NCI-H345 (cell line): ENCODE data around the gene UBXN1.

Source experiments
- DNase-seq: peaks from one replicate; lab custom pipeline; 2025; lab: John Stamatoyannopoulos, UW

UBXN1 gene

DNA sequence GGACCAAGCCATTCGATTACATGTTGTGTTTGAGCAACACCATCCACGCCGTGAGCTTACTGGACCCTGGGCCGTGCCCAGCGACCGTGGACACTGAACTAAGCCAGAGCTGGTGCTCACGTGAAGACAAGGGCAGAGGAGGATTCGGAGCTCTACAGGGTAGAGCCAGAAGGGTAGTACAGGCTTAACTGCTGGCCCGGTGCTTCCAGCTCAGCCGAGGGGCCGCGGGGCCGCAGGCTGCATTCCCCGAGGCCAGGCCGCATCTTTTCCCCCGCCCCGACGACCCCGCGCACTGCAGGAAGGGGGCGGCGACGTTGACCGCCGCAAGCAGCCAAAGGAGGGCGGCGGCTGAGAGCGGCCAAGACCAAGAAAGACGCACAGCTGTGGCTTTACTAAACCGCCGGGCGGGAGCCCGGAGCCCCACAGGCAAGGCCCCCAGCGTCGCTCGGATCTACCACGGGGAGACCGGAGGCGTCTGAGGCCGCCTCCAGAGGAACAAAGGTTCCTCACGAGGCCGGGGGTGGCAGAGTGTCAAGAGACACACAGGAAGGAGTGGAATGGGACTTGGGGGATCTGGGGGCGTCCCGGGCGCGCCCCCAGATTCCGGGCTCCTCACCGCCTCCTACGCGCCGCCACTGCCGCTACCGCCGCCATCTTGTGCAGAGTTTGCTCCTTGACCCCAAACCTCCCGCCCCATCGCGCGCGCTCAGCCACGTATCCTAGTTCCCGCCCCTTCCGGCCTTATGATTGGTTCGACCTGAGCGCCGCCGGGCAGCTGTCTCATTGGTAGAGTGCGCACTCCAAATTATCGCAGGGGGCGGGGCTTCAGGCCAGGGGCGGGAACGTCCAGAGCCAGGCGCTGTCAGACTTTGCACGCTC is 32.7 kb downstream of the UBXN1 start, which contains the start of gene GANAB:
TSS of gene GANAB (minus strand) at position 668 of the 879 bp plus-strand sequence. CDS start at position 654, 14 bp downstream.
- peak; percentile 99 for DNase-seq

DNA sequence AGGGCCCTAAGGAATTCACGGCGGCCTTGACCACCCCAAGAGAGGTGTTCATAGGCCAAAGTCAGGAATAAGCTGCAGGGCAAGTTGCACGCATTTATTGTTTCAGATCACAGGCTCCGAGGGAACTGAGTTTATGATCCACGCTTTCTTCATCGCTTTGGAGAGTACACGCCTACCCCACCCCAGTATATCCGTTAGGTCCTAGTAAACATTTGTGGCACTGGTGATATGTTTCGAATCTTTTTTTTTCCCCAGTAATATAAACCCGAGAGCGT is 33.3 kb downstream of the UBXN1 start:
- no peak for DNase-seq

DNA sequence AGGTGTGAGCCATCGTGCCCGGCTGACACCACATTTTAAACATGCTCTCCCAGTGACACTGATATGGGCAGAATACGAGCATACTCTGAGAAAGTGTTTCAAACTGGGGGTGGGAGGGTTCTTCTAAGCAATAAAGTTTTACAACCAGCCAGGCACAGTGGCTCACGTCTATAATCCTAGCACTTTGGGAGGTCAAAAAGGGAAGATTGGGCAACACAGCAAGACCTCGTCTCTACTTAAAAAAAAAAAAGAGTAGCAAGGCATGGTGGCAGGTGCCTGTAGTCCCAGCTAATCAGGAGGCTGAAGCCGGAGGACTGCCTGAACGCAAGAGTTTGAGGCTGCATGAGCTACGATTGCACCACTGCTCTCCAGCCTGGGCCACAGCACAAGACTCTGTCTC is 34.7 kb downstream of the UBXN1 start:
- no peak for DNase-seq

DNA sequence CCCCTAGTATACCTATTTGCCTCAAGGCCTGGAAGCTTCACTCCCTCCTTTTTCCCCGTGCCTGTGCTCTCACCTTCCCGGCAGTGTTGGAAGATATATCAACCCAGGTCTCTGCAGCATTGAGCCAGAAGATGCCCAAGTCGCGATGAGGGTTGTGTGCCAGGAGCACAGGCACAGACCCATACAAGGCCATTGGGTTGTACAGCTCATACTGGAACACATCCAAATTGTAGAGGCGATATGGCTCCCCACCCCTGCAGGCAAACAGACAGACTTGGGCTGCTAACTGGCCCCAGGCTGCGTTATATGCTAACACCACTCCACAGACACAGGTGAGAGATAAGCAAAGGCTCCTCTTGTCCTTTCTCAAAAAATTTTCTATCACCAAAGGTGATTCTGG is 46.4 kb downstream of the UBXN1 start:
- no peak for DNase-seq

DNA sequence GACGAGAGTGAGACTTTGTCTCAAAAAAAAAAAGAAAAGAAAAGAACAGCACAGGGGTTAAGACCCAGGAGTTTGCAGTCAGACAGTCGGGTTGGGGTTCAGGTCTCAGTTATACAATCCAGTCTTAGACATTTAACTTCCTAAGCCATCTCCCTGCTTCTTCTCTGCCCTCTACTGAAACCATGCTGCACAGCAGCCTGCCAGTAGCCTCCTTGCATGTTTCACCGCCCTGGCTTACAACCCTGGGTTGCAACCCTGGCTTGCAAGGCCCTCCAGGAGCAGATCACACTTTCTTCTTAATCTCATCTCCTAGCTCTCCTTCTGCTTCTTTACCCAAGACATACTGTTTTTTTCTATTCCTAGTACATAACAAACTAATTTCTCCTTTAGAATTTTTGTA is 51.2 kb downstream of the UBXN1 start:
- no peak for DNase-seq
